ENCODE data around the gene TARBP1. TPM values are rescaled to one million over a fixed set of nuclear protein-coding genes. Genes with fewer than 3 reads are reported as not detected.

TARBP1 gene, protein sequence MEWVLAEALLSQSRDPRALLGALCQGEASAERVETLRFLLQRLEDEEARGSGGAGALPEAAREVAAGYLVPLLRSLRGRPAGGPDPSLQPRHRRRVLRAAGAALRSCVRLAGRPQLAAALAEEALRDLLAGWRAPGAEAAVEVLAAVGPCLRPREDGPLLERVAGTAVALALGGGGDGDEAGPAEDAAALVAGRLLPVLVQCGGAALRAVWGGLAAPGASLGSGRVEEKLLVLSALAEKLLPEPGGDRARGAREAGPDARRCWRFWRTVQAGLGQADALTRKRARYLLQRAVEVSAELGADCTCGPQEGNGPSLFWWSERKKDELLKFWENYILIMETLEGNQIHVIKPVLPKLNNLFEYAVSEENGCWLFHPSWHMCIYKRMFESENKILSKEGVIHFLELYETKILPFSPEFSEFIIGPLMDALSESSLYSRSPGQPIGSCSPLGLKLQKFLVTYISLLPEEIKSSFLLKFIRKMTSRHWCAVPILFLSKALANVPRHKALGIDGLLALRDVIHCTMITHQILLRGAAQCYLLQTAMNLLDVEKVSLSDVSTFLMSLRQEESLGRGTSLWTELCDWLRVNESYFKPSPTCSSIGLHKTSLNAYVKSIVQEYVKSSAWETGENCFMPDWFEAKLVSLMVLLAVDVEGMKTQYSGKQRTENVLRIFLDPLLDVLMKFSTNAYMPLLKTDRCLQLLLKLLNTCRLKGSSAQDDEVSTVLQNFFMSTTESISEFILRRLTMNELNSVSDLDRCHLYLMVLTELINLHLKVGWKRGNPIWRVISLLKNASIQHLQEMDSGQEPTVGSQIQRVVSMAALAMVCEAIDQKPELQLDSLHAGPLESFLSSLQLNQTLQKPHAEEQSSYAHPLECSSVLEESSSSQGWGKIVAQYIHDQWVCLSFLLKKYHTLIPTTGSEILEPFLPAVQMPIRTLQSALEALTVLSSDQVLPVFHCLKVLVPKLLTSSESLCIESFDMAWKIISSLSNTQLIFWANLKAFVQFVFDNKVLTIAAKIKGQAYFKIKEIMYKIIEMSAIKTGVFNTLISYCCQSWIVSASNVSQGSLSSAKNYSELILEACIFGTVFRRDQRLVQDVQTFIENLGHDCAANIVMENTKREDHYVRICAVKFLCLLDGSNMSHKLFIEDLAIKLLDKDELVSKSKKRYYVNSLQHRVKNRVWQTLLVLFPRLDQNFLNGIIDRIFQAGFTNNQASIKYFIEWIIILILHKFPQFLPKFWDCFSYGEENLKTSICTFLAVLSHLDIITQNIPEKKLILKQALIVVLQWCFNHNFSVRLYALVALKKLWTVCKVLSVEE (N-terminal part only)
- total RNA-seq, result 27.0 and 30.4 TPM in 2 replicates

DNA sequence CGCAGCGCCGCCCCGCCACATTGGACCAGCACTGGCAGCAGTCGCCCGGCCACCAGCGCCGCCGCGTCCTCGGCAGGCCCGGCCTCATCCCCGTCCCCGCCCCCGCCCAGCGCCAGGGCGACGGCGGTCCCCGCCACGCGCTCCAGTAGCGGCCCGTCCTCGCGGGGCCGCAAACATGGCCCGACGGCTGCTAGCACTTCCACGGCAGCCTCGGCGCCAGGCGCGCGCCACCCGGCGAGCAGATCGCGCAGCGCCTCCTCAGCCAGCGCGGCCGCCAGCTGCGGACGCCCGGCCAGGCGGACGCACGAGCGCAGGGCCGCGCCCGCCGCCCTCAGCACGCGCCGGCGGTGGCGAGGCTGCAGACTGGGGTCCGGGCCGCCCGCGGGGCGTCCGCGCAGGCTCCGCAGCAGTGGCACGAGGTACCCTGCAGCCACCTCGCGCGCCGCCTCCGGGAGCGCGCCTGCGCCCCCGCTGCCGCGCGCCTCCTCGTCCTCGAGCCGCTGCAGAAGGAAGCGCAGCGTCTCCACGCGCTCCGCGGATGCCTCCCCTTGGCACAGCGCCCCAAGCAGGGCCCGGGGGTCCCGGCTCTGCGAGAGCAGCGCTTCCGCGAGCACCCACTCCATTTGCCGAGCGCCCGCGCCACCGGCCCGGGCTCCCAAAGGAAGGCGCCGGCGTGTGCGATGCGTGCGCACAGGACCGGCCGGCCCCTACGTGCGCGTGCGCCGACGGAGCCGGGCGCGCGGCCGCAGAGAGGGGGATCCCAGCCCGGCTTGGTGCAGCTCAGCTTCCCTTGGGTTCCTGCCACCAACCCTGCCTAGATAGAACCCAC lies at the start of gene TARBP1:
Gene TARBP1, minus strand, starts transcription at position 699 of the 829 bp plus-strand sequence. Its CDS starts 76 bp downstream, at position 623.
- CTCF ChIA-PET, result interaction anchor here (3.2 kb wide), 1 partner anchor 8 kb away, joined by 7 read pairs; no protein-coding TSS in a partner anchor
- peaks cover 43% of the 10 kb centered on the region for H3K4me1 Mint-ChIP-seq
- POLR2A ChIA-PET, result interaction anchor here (0.6 to 2.4 kb wide), 14 partner anchors 8 to 1026 kb away, joined by 3 to 13 read pairs (median 4); partner anchors contain the start of genes B3GALNT2, COA6, IRF2BP2 and RBM34

DNA sequence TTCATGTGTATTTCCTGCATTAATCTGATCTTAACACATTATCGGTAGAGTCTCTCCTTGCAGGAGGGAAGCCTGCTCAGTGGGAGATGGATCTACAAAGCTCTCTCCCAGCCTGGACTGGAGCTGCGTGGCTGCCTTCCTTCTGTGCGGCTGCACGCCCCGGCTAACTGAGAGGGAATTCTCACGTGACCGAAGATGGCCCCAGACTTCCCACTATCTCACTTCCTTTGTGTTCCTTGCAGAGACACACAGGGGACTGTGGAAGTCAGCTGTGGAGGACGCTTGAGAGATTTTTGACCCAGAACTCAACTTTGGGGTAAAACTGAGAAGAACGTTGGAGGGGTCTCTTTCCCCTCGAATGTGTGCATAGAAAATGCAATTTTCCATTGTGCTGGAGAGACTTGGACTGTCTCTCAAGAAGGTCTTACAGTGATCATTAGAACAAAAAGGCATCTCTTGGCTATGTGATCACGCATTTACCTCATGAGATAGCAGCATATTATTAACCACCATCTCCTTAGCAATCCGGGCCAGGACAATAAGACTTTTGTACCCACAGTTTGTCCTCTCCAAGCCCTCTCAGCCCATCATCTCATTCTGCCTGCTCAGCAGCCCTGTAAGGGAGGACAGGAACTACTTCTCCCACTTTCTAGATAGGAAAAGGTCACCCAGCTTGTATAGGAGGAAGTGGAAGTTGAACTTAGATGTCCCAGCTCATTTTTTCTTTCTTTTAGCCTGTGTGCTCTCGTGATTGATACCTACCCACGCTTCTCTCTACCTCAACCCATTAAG lies 49.3 kb upstream of the TARBP1 start:
- Mint-ChIP-seq H3K27ac (no peak overlapping the region), H3K36me3 (ENCODE audit: low read depth) (no peaks in the 10 kb centered on the region), H3K9me3 (no peaks in the 10 kb centered on the region), H3K4me1 (peaks cover 27% of the 10 kb centered on the region), H3K4me3 (no peak overlapping the region), H3K27me3 (peaks cover 6% of the 10 kb centered on the region)
- ChIA-PET CTCF (interaction anchor here (0.6 kb wide), 1 partner anchor 555 kb away, joined by 3 read pairs; no protein-coding TSS in a partner anchor), POLR2A (no interaction called here)
- TF ChIP-seq, protein P1, sequence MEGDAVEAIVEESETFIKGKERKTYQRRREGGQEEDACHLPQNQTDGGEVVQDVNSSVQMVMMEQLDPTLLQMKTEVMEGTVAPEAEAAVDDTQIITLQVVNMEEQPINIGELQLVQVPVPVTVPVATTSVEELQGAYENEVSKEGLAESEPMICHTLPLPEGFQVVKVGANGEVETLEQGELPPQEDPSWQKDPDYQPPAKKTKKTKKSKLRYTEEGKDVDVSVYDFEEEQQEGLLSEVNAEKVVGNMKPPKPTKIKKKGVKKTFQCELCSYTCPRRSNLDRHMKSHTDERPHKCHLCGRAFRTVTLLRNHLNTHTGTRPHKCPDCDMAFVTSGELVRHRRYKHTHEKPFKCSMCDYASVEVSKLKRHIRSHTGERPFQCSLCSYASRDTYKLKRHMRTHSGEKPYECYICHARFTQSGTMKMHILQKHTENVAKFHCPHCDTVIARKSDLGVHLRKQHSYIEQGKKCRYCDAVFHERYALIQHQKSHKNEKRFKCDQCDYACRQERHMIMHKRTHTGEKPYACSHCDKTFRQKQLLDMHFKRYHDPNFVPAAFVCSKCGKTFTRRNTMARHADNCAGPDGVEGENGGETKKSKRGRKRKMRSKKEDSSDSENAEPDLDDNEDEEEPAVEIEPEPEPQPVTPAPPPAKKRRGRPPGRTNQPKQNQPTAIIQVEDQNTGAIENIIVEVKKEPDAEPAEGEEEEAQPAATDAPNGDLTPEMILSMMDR (IDR thresholded peaks at IDR 0.05), result no peak
- DNase-seq, result no peak
- no peak for ATAC-seq (ENCODE audit: low read depth)
- intact Hi-C loops (cut with micrococcal nuclease), result no loop called here

More for the DNA sequence above, at the start of gene TARBP1:
- DNase-seq (peak; percentile 82), ATAC-seq (ENCODE audit: low read depth) (peak; percentile 66)
- peaks cover 3% of the 10 kb centered on the region for H3K36me3 Mint-ChIP-seq (ENCODE audit: low read depth)
- peak within 1 kb of the TSS; percentile 85 for H3K4me3 Mint-ChIP-seq
- H3K9me3 Mint-ChIP-seq, result peaks cover 6% of the 10 kb centered on the region
- H3K27me3 Mint-ChIP-seq, result peaks cover 5% of the 10 kb centered on the region
- intact Hi-C loops (cut with micrococcal nuclease), result loop anchor here (1.0 to 5.0 kb wide), 9 partner anchors 44 to 1024 kb away; partner anchors contain the start of genes ARID4B, B3GALNT2, COA6 and GGPS1
- TF ChIP-seq, protein P1 (IDR thresholded peaks at IDR 0.05), result no peak
- peak within 1 kb of the TSS; percentile 88 for H3K27ac Mint-ChIP-seq

DNA sequence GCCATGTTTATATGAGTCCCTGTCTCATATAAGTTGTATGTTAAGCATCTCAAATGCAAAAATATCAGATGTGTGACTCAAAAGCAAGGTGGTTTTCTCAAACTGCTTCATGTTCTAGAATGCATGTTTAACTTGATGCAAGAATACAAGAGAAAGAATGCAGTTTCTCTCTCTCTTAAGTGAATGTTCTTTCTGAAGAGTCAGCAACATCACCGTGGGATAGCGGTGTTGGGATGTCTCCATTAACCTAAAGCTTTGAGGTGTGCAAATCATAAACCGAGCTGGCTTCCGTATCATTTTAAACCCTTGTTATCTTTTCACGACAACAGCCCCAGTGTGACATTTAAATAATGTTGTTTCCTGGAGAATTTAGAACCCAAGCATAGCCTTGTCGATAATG lies 48.4 kb upstream of the TARBP1 start:
- H3K27ac Mint-ChIP-seq, result no peak overlapping the region
- intact Hi-C loops (cut with micrococcal nuclease), result no loop called here
- no peaks in the 10 kb centered on the region for H3K9me3 Mint-ChIP-seq
- H3K4me1 Mint-ChIP-seq, result peaks cover 27% of the 10 kb centered on the region
- peaks cover 6% of the 10 kb centered on the region for H3K27me3 Mint-ChIP-seq
- POLR2A ChIA-PET, result no interaction called here
- no peak for DNase-seq
- CTCF ChIA-PET, result no interaction called here
- H3K4me3 Mint-ChIP-seq, result no peak overlapping the region
- ATAC-seq (ENCODE audit: low read depth), result no peak
- TF ChIP-seq, protein P1 (IDR thresholded peaks at IDR 0.05), result no peak
- H3K36me3 Mint-ChIP-seq (ENCODE audit: low read depth), result no peaks in the 10 kb centered on the region

DNA sequence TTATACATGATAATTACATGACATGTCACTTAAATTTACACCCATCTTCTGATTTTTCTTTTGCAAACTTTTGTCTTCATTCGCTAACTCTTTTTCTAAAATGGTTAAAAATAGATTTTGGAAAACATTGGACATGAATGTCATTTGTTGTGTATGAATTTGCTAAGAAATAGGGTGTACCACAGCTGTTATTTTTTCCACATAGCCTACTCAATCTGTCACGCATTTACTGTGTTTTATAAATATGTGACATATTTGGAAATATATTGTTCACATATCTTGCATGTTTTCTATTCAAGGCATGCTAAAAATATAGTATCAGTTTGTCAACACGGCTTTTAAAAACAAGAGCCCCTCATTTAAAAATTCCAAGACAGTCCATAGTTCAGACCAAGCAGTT lies 47.9 kb upstream of the TARBP1 start:
- TF ChIP-seq, protein P1 (IDR thresholded peaks at IDR 0.05), result no peak
- H3K4me1 Mint-ChIP-seq, result peaks cover 27% of the 10 kb centered on the region

More for the DNA sequence above, 47.9 kb upstream of the TARBP1 start:
- Mint-ChIP-seq H3K4me3 (no peak overlapping the region), H3K36me3 (ENCODE audit: low read depth) (no peaks in the 10 kb centered on the region), H3K9me3 (no peaks in the 10 kb centered on the region), H3K27ac (no peak overlapping the region), H3K27me3 (peaks cover 6% of the 10 kb centered on the region)
- intact Hi-C loops (cut with micrococcal nuclease), result no loop called here
- no peak for DNase-seq
- ATAC-seq (ENCODE audit: low read depth), result no peak
- ChIA-PET POLR2A (interaction anchor here (0.6 to 0.9 kb wide), 2 partner anchors 73 to 580 kb away, joined by 3 read pairs; no protein-coding TSS in a partner anchor), CTCF (no interaction called here)

All from activated B cell treated with CpG ODN at 0.5 μM for 24 hours (primary cell).